ENCODE data around the gene NBPF6.

GRCh38 chr1:108503062-108503733, 53.1 kb downstream of the NBPF6 start:
- TF ChIP-seq CTCF (IDR thresholded peaks at IDR 0.05) = no peak
- no peak for TF ChIP-seq EP300 (IDR thresholded peaks at IDR 0.05)

Measured in stomach (tissue), 4 donors.